Stomach (tissue), 9 donors: Measurements from ENCODE around the gene CRELD1. TPM values are rescaled to one million over a fixed set of nuclear protein-coding genes. Genes with fewer than 3 reads are reported as not detected.

ENCODE experiments used
- DNase-seq, 2 donors: peaks; one replicate each; pipeline versions ENCODE4 v3.0.0 to v3.0.0-alpha.2; 2013 to 2019
- H3K27ac ChIP-seq, 5 donors: fragments of 200-600 bp in 4 of 5; sonication (generic) in 4 of 5; one replicate each; pipeline ENCODE4 v1.5.1; 2013 to 2019; ENCODE audit warnings: mild to moderate bottlenecking in 1 of 5, moderate library complexity in 1 of 5
- H3K27me3 ChIP-seq, 3 donors: fragments of 200-600 bp; sonication (generic); one replicate each; pipeline ENCODE4 v1.5.1; 2017 to 2019; ENCODE audit warnings: mixed run types in 1 of 3
- H3K36me3 ChIP-seq, 4 donors: fragments of 200-600 bp; sonication (generic); 1 replicate in 3 of 4; 2 replicates in 1 of 4; pipeline ENCODE4 v1.5.1; 2016 to 2019
- H3K4me1 ChIP-seq, 4 donors: fragments of 200-600 bp; sonication (generic); one replicate each; pipeline ENCODE4 v1.5.1; 2016 to 2019
- H3K4me3 ChIP-seq, 4 donors: fragments of 200-600 bp; sonication (generic) in 3 of 4; one replicate each; pipeline ENCODE4 v1.5.1; 2016 to 2019; ENCODE audit warnings: mild to moderate bottlenecking in 1 of 4
- H3K9me3 ChIP-seq, 4 donors: fragments of 200-600 bp; sonication (generic); one replicate each; pipeline ENCODE4 v1.5.1; 2016 to 2019
- EP300 ChIP-seq: sonication (generic); formaldehyde crosslinking; IDR thresholded peaks from one replicate; pipeline ENCODE4 v1.6.1; 2017; ENCODE audit warnings: antibody characterized with exemption
- POLR2A ChIP-seq, 4 donors: fragments of 450-650 bp; IDR thresholded peaks; one replicate each; pipeline ENCODE4 v1.6.1; 2016; ENCODE audit warnings: antibody characterized with exemption in 4 of 4, control low read depth in 2 of 4, mild to moderate bottlenecking in 1 of 4, moderate library complexity in 1 of 4
- POLR2AphosphoS5 ChIP-seq, 3 donors: sonication (generic); formaldehyde crosslinking; IDR thresholded peaks; one replicate each; pipeline ENCODE4 v1.6.1; 2016; ENCODE audit warnings: antibody characterized with exemption in 3 of 3
- WGBS, 5 donors: extraction: QIAGEN DNeasy Blood & Tissue Kit in 3 of 5; methylation state at CpG; one replicate each; pipeline versions ENCODE4 v1.1.5 to v1.1.7; 2013 to 2018; 5-methylcytosine and 5-hydroxymethylcytosine counted together
- intact Hi-C: fragments of 100-400 bp; cut with DNase I; formaldehyde crosslinking; loops from one replicate; pipeline ENCODE4 v1.15.1; 2023; ENCODE audit warnings: low total_unique reads
- polyA plus RNA-seq, 3 donors: library from polyadenylated mRNA; stranded (reverse); fragments of 200-250 nt; gene quantifications; one replicate each; pipeline ENCODE4 v1.2.3, GENCODE V29; 2013
- total RNA-seq, 5 donors: library from RNA; depleted of rRNA; stranded (reverse); fragments of >200 nt; gene quantifications; one replicate each; pipeline versions ENCODE4 v1.1.0 to v1.2.3, GENCODE V29; 2014 to 2016
- TF ChIP-seq, protein P1 (sequence below), 7 experiments: fragments of 450-650 bp in 4 of 7; fragments of 200-600 bp in 3 of 7; sonication (generic) in 3 of 7; IDR thresholded peaks; one replicate each; pipeline ENCODE4 v1.5.1; 2016 to 2019; ENCODE audit warnings: antibody characterized with exemption in 7 of 7, control low read depth in 2 of 7, mild to moderate bottlenecking in 1 of 7
- donor health status: healthy with polysubstance abuse.
- donor health status: Bipolar disorder and iron deficiency.
- donor health status: healthy.

Gene CRELD1
- total and polyA plus RNA-seq, 8 donors: 6.2 to 71.5 (median 22.7) TPM

DNA sequence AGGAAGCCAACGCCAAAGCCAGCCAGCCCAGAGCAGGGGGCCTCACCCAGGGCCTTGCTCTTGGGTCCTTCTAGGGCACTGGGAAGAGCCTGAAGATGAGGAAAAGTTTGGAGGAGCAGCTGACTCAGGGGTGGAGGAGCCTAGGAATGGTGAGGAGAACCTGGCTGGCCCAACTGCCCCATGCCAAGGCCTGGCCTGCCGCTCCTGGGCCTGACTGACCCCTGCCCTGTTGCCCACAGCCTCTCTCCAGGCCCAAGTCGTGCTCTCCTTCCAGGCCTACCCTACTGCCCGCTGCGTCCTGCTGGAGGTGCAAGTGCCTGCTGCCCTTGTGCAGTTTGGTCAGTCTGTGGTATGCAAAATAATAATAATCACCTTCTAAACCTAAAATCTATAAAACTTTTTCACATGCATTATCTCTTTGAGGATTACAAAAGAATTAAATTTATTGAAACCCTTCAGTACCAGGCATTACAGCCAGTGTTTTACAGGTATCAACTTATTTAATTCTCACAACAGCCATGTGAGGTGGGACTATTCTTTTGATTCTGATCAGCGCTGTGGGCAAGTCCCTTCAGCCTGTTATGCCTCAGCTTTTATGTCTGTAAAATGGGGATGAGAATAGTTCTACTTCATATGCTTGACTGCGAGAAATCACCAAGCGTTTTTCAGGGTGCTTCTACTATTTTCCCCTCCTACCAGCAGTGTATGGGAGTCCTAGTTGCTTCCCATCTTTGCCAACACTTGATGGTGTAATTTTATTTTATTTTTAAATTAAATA, 15.2 kb upstream of the CRELD1 start:
- Histone ChIP-seq H3K27ac (peak overlapping the region in 3 of 5 donors; percentile 90 to 92 (median 90)), H3K36me3 (peaks cover 0 to 25% (median 18%) of the 10 kb centered on the region in 4 donors), H3K27me3 (no peaks in the 10 kb centered on the region), H3K9me3 (no peaks in the 10 kb centered on the region), H3K4me1 (peaks cover 44 to 53% (median 49%) of the 10 kb centered on the region in 4 donors), H3K4me3 (peak overlapping the region in 3 of 4 donors; percentile 58 to 68 (median 64))
- WGBS, 5 donors: 91 to 95% (median 94%) methylated on average over 7 to 8 of the region's 8 CpGs
- intact Hi-C loops: loop anchor here (10.0 kb wide), 1 partner anchor 74 kb away; the partner anchor contains the start of gene RPUSD3
- DNase-seq: no peak
- TF ChIP-seq POLR2A (IDR thresholded peaks at IDR 0.05) (no peak), POLR2AphosphoS5 (IDR thresholded peaks at IDR 0.05) (no peak), EP300 (no peak)
- TF ChIP-seq, protein P1, sequence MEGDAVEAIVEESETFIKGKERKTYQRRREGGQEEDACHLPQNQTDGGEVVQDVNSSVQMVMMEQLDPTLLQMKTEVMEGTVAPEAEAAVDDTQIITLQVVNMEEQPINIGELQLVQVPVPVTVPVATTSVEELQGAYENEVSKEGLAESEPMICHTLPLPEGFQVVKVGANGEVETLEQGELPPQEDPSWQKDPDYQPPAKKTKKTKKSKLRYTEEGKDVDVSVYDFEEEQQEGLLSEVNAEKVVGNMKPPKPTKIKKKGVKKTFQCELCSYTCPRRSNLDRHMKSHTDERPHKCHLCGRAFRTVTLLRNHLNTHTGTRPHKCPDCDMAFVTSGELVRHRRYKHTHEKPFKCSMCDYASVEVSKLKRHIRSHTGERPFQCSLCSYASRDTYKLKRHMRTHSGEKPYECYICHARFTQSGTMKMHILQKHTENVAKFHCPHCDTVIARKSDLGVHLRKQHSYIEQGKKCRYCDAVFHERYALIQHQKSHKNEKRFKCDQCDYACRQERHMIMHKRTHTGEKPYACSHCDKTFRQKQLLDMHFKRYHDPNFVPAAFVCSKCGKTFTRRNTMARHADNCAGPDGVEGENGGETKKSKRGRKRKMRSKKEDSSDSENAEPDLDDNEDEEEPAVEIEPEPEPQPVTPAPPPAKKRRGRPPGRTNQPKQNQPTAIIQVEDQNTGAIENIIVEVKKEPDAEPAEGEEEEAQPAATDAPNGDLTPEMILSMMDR (IDR thresholded peaks at IDR 0.05): no peak

DNA sequence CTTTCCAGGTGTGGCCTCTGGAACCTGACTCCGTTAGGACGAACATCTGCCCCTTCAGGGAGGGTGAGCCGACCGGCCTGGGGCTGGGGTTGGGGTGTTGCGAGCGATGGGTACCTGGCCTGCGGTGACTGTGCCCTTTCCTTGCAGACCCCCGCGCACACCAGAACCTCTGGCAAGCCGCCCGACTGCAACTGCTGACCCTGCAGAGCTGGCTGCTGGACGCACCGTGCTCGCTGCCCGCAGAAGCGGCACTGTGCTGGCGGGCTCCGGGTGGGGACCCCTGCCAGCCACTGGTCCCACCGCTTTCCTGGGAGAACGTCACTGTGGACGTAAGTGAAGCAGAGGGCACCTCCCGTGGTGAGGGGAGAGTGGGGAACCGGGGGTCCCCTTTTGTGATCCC, 5.5 kb upstream of the CRELD1 start:
- DNase-seq: no peak
- intact Hi-C loops: no loop called here
- Histone ChIP-seq H3K36me3 (peaks cover 0 to 73% (median 61%) of the 10 kb centered on the region in 4 donors), H3K9me3 (no peaks in the 10 kb centered on the region), H3K4me1 (peaks cover 0 to 17% (median 13%) of the 10 kb centered on the region in 4 donors), H3K4me3 (no peak overlapping the region), H3K27ac (no peak overlapping the region), H3K27me3 (no peaks in the 10 kb centered on the region)
- 89 to 96% (median 94%) methylated on average over 23 of the region's 23 CpGs for WGBS, 5 donors
- TF ChIP-seq, protein P1 (IDR thresholded peaks at IDR 0.05): no peak
- no peak for TF ChIP-seq POLR2AphosphoS5 (IDR thresholded peaks at IDR 0.05)
- no peak for TF ChIP-seq EP300
- TF ChIP-seq POLR2A (IDR thresholded peaks at IDR 0.05): no peak

GRCh38 chr3:9930804-9931418, 2.7 kb upstream of the CRELD1 start:
- peaks cover 12 to 37% (median 34%) of the 10 kb centered on the region in 4 donors for H3K4me1 ChIP-seq
- H3K27ac ChIP-seq: no peak overlapping the region
- H3K36me3 ChIP-seq: peaks cover 0 to 49% (median 38%) of the 10 kb centered on the region in 4 donors
- 93 to 97% (median 95%) methylated on average over 4 of the region's 4 CpGs for WGBS, 5 donors
- TF ChIP-seq, protein P1 (IDR thresholded peaks at IDR 0.05): peak in 1 of 7 experiments; percentile 6
- no peak for TF ChIP-seq POLR2A (IDR thresholded peaks at IDR 0.05)
- TF ChIP-seq EP300: no peak
- DNase-seq: no peak
- no peak overlapping the region for H3K4me3 ChIP-seq
- intact Hi-C loops: no loop called here
- no peaks in the 10 kb centered on the region for H3K9me3 ChIP-seq
- H3K27me3 ChIP-seq: no peaks in the 10 kb centered on the region

DNA sequence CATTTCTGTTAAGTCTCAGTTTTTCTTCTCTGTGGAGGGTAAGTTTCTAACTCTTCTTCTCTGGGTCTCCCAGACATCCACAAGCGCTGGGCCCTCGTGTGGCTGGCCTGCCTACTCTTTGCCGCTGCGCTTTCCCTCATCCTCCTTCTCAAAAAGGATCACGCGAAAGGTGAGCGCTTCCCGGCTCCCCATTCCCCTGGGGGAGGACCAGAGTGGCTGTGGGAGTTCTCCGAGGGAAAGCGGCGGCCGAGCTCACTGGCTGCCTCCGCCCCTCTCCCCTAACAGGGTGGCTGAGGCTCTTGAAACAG, 1.1 kb upstream of the CRELD1 start:
- WGBS, 5 donors: 3 to 10% (median 7%) methylated on average over 8 to 13 of the region's 13 CpGs
- TF ChIP-seq EP300: no peak
- TF ChIP-seq POLR2AphosphoS5 (IDR thresholded peaks at IDR 0.05): peak in 1 of 3 donors; percentile 7
- Histone ChIP-seq H3K9me3 (no peaks in the 10 kb centered on the region), H3K36me3 (peaks cover 0 to 51% (median 38%) of the 10 kb centered on the region in 4 donors), H3K27ac (peak overlapping the region; percentile 93 to 98 (median 95)), H3K27me3 (no peaks in the 10 kb centered on the region), H3K4me3 (peak overlapping the region; percentile 64 to 78 (median 76)), H3K4me1 (peaks cover 12 to 51% (median 45%) of the 10 kb centered on the region in 4 donors)
- no peak for DNase-seq
- intact Hi-C loops: no loop called here
